Kidney glomerular epithelial cell (primary cell): ENCODE results near the gene CEP55.

ENCODE experiments used
- DNase-seq: peaks from one replicate; lab custom pipeline; 2025; lab: John Stamatoyannopoulos, UW

Gene CEP55

DNA sequence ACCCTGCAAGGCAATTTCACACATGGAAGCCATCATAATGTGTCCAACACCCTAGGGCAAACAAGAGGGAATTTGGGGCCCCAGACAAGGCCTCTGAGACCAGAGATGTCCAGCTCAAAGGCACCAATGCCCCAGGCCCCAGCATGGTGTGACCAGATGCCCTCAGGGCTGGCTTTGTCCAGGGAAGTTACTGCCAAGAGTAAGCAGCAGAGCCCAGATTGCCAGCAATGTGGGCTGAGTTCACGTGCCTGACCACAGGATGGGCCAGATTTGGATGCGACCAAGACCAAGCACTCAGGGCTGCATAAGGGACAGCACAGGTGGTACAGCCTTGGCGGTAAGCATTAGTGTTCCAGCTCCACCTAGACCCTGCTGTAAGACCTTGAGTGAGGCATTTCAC lies 27.0 kb upstream of the CEP55 start:
- no peak for DNase-seq

DNA sequence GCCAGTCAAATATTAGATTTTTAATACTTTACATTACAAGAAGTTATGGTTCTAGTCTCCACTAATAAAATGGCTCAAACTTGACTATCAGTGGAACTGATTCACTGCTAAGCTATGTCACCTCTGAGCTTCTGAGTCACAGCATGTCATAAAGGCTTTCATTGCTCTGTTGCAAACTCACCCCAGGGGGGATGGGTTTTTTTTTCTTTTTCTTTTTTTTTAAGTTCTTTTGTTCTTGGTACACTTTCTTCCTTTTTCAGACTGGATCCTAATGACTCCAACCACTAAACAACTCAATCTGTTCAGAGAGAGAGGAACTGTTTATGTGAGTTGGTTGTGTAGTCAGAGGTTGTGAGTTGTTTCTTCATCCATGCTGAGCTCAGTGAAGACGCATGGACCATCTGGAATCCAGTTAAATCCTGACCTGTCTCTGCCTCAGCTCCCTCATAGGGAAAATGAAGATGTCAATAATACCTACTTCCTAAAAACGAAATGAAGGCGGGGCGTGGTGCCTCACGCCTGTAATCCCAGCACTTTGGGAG lies 25.2 kb upstream of the CEP55 start:
- DNase-seq = peak; percentile 96

- DNase-seq = no peak
Observed at GRCh38 chr10:93473161-93473560, 23.3 kb upstream of the CEP55 start.

DNA sequence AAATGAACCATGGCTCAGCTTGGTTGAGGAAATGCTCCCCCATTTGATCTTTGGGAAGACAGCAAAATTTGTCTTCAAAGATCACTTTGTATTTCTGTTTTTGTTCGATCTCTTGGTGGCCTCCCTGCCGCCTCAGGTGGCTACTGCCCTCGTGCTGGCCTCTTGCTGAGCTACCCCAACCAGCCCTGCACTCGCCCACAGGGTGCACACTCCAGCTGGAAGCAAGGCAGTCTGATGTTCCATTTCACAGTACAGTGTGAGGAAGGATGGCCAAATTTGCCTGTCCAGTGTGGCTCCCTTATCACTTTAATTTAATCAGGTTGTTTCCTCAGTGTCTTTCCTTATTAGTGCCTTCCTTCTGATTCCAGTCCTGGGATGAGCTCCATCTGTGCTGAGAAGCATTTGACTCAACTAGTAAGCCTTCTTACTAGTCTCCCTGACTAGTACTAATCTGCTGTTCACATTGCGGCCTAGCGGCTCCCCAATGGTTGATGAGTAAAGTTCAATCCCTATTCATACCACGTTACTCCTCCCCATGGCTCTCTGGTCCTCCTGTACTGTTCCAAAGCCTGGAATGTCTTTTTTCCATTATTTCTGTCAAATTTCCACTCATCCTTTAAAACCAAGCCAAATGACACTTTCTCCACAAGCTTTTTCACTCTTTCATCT lies 22.5 kb upstream of the CEP55 start:
- no peak for DNase-seq

- DNase-seq = no peak
Observed at GRCh38 chr10:93475227-93475626, 21.2 kb upstream of the CEP55 start.

DNA sequence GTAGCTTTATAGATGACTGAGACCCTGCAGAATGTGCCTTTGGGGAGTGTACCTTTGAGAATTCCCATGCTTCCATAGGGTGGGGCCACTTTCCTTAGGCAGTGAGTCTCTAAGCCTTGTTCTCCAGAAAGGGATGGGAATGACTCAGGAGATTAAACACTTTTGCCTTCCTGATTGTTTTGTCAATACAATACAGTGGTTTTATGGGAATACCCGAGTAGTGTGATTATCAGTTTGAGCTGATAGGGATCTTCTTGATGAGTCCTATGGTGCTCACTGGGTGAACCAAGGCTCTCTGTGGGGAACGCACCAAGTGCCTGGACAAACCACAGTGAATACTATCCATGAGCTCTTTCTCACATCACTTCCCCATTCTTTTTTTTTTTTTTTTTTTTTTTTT lies 20.5 kb upstream of the CEP55 start:
- peak; percentile 79 for DNase-seq

- DNase-seq = no peak
Observed at GRCh38 chr10:93476756-93477155, 19.7 kb upstream of the CEP55 start.

DNA sequence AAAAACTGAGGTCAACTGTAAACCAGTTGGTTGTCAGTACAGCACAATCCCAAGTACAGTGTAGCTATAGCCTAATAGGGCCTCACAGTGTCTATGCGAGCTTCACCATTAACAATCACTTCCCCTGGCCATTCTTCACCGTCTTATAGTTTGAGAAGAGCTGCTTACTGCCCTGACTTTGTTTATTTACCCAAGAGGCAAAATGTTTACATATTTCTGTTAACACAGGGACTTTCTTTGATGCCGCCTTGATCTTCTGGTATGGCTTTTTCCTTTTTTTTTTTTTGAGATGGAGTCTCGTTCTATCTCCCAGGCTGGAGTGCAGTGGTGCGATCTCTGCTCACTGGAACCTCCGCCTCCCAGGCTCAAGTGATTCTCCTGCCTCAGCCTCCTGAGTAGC lies 17.5 kb upstream of the CEP55 start:
- DNase-seq = no peak

GRCh38 chr10:93481637-93482144 lies 14.7 kb upstream of the CEP55 start:
- no peak for DNase-seq

GRCh38 chr10:93482145-93482834 lies 14.1 kb upstream of the CEP55 start, which contains the start of gene MYOF:
TSS of gene MYOF (minus strand) at chr10:93482334. CDS start at chr10:93482194, 140 bp downstream.
- DNase-seq = peak; percentile 94

DNA sequence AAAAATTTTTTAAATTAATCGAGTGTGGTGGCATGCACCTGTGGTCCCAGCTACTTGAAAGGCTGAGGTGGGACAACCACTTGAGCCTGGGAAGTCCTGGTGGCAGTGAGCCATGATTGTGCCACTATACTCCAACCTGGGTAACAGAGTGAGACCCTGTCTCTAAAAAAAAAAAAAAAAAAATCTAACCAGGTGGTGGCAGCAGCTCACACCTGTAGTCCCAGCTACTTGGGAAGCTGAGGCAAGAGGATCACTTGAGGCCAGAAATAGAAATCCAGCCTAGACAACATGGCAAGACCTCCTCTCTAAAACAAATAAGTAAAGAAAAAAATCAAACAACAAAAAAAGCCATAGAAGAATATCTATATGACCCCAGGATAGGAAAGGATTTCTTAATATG lies 10.7 kb upstream of the CEP55 start:
- DNase-seq = no peak

GRCh38 chr10:93488956-93489528 lies 7.4 kb upstream of the CEP55 start:
- no peak for DNase-seq

DNA sequence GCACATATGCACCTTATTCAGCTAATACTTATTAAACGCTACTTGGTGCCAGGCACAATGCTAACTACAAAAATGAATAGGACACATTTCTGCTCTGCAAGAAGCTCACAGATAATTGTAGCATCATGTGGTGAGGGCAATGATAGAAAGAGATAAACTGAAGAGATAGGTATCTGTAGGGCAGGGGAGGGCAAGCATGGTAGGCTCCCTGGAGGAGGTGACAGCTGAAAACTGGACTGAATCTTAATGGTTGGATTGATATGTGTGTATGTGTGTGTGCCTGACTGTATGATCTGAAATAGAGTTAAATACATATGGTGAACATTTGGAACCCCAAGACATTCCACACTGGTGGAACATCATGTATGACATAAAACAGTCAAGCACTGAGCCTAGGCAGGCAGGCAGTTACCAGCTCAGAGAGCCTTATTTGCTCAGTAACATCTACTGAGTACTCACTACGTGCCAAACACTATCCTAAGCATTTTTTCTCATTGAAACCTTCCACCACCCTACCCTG lies 4.8 kb upstream of the CEP55 start:
- no peak for DNase-seq

- no peak for DNase-seq
Observed at GRCh38 chr10:93493162-93493561, 3.2 kb upstream of the CEP55 start.

- DNase-seq = no peak
Observed at GRCh38 chr10:93494494-93494893, 1.9 kb upstream of the CEP55 start.

DNA sequence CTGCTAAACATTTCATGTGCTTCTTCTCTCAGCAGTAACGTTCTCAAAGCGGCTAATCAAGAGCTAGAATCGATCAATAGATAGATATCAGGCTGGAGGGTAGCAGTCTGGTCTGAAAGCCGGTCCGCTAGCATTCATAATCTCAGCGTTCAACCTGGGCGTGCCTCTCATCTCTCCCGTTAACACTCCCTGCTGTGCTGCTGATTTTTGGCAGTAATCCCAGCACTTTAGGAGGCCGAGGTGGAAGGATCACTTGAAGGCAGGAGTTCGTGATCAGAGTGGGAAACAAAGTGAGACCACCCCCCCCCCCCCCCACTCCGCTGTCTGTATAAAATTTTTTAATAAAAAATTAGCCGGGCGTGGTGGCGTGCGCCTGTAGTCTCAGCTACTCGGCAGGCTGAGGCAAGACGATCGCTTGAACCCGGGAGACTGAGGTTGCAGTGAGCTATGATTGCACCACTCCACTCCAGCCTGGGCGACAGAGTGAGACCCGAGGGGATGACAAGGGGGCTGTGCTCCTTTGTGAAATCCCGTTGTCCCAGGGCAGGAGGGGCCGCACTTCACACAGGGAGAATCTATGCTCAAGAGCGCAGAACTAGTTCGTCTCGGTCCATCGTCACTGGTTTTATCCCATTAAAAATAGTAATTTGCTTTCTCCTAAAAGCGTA lies 624 bp upstream of the CEP55 start:
- DNase-seq = no peak

GRCh38 chr10:93498166-93498565 lies 1.8 kb downstream of the CEP55 start:
- no peak for DNase-seq

DNA sequence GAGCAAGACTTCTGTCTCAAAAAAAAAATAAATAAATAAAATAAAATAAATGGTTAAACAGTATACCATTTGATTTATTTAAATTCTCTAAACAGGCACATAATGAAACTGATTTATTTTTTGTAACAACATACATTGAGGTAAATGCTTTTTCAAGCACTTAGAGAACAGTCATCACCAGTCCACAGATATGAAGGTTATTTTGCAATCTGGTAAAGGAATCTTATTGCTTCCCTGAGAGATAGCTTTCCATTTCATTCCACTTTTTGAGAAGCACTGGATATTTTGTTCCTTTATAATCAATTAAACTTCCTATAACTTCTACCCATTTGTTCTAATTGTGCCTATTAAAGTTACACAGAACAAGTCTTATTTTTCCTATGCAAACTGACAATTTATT lies 5.2 kb downstream of the CEP55 start:
- DNase-seq = no peak

GRCh38 chr10:93503075-93503474 lies 6.7 kb downstream of the CEP55 start:
- DNase-seq = no peak

DNA sequence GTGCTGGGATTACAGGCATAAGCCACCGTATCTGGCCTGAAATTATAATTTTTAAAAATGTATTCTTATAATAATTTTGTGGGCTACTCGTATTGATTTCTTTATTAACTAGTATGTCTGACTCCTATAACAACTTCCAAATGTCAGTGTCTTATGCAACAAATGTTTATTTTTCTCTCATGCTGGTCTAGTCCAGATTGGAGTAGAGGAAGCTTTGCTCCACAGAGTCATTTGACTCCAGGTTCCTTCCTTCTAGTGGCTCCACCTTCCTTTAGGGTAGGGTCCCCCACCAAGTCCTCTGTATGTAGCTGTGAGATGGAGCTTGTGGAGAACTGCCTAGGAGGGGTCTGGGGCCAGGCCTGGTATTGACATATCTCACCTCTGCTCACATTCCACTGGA lies 8.7 kb downstream of the CEP55 start:
- DNase-seq = no peak

DNA sequence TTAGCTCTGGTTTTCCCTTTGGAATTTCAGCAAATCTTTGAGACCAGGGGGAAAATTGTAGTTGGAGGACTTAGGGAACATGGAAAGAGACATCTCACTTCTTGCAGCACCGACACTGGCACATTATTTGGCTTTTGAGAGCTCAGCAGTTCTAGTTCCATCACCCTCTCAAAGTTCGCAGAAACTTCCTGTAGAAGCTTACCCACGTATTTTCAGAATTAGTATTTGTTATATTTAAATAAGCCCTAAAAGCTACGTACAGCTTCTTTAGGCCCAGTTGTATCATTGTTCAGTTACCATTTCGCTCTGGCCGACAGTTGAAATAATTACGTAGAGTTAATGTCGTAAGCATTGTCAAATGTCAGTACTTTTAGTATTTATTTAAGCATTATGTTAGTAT lies 13.4 kb downstream of the CEP55 start:
- no peak for DNase-seq

DNA sequence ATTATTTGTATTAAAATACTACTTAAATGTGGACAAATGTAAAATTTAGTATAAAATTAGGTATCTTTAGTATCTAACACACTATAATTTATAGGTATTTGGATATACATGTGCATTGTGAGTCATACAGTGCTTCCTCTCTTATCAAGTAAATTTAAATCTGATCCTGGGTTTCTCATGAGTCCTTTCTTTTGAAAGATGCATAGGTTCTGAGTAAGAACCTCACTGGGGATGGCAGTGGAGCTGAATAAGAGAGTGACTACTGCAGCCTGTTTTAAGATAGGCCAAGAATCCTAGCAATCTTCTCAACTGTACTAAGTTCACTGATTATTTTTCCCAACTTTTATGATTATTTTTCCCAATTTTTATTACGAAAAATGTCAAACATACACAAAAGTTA lies 16.2 kb downstream of the CEP55 start:
- no peak for DNase-seq
